Measurements from ENCODE around the gene INPP5K. TPM values are rescaled to one million over a fixed set of nuclear protein-coding genes. Genes with fewer than 3 reads are reported as not detected.

INPP5K gene
- total RNA-seq = 25.5 and 28.5 TPM in 2 replicates

GRCh38 chr17:1516388-1517161 is at the start of gene INPP5K:
Gene INPP5K (minus strand): TSS chr17:1516612. CDS start chr17:1516499, 113 bp downstream.

GRCh38 chr17:1492249-1493206 is 23.9 kb downstream of the INPP5K start, which contains the start of gene MYO1C:
Gene MYO1C (minus strand): TSS chr17:1492686. CDS start chr17:1492487, 199 bp downstream.

GRCh38 chr17:1455797-1456599 is 60.4 kb downstream of the INPP5K start, which contains the start of gene CRK:
Gene CRK (minus strand): TSS chr17:1456232. CDS start chr17:1456117, 115 bp downstream.

Other genes starting within 250 kb of the INPP5K start
- gene BHLHA9, start 246.2 kb downstream of the INPP5K start, total RNA-seq = not detected in 2 replicates
- gene TRARG1, start 236.9 kb downstream of the INPP5K start, total RNA-seq = not detected in 2 replicates
- 879 and 1,013 TPM in 2 replicates for gene YWHAE, start 116.4 kb downstream of the INPP5K start, total RNA-seq
- gene CRK, start 60.4 kb downstream of the INPP5K start, total RNA-seq = 66.3 and 73.7 TPM in 2 replicates
- 153 and 162 TPM in 2 replicates for gene MYO1C, start 23.9 kb downstream of the INPP5K start, total RNA-seq
- gene PITPNA, start 46.2 kb upstream of the INPP5K start, total RNA-seq = 31.4 and 31.9 TPM in 2 replicates
- gene SLC43A2, start 112.2 kb upstream of the INPP5K start, total RNA-seq = 24.2 and 28.5 TPM in 2 replicates
- 0.89 and 1.4 TPM in 2 replicates for gene SCARF1, start 129.1 kb upstream of the INPP5K start, total RNA-seq
- gene RILP, start 133.3 kb upstream of the INPP5K start, total RNA-seq = 15.9 and 28.2 TPM in 2 replicates
- gene PRPF8, start 168.3 kb upstream of the INPP5K start, total RNA-seq = 129 and 139 TPM in 2 replicates
- 2.6 and 2.8 TPM in 2 replicates for gene TLCD2, start 193.8 kb upstream of the INPP5K start, total RNA-seq
- gene WDR81, start 208.1 kb upstream of the INPP5K start, total RNA-seq = 23.4 and 23.9 TPM in 2 replicates
- gene SERPINF2, start 226.3 kb upstream of the INPP5K start, total RNA-seq = not detected in 2 replicates
- 61.1 and 112 TPM in 2 replicates for gene SERPINF1, start 245.4 kb upstream of the INPP5K start, total RNA-seq